HG03108 (cell line): Measurements from ENCODE around the gene ANK2.

Experiments
- ATAC-seq: cut with Tn5 transposase; IDR thresholded peaks from one replicate; pipeline ENCODE4 v1.9.1; 2021; ENCODE audit warnings: moderate library complexity; ENCODE audit not compliant: unreplicated experiment

ANK2 gene

DNA sequence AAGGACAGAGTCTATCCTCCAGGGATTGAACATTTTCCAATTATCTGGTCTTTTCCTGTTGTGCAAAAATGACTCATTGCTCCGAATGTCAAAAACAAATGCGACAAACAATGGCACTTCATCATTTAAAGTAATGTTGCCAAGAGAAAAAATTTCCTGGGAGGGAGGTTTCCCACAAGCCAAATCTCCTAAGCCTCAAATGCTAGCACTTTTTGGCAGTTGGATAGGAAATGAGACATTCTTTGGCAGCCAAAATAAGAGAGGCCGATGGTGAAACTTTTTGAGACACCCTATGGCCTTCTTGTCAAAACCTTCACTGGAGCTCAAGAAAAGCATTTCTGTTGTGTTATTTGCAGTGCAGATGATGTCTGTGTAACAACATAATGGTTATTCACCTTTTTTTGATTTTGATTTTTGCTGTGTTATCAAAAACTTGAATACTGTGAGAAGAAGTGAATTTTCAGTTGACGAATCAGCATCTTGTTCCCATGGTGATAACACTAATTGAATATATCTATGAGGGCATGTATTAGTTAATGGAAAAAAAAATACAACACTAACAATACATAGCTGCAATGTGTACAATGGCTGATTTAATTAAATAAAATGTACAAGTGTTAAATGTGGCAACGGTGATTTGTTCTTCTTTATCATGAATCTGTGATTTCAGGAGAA lies 333.8 kb downstream of the ANK2 start:
- no peak for ATAC-seq

DNA sequence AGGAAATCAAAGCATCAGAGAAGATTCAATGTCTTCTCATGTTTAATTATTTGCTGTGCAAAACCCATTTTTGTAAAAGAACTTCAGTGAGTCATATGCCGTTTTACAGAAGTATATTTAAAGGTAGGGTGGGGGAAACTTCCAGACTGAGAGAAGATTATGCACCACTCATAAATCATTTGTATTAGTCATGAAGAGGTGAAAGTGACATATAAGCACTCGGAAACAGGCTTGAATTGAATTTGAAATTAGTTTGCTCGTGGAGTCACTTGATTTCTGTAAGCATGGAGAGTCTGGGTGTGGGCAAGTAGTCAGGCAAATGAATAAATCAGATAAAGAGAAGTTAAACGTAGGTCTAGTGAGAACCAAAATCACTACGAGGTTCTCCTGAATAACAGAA lies 335.1 kb downstream of the ANK2 start:
- no peak for ATAC-seq

DNA sequence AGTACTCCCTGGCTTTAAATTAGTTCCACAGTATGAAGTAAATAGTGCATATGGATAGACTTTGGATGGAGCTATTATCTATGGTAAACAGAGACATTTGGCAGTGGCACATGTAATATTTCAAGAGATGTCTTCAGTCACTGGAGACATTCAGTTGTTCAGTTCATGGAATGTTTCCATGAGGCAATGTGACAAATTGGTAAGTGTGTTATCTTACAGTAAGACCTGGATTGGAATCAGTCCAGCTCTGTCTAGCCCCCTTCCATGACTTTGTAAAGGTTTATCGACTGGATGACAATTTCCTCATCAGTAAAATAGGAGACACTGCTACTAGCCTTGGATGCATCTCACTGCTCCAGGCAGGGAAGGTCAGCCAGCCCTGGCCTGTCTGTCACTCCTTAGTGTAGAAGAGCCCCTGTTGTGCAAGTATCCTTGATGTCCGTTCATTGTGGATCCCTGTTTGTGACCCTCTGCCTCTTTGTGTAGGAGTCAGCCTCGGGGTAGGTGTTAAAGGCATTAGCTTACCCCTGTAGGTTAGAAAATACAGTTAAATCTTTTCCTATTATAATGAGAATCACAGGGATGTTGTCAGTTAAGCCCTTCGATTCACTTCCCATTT lies 335.9 kb downstream of the ANK2 start:
- ATAC-seq = no peak

DNA sequence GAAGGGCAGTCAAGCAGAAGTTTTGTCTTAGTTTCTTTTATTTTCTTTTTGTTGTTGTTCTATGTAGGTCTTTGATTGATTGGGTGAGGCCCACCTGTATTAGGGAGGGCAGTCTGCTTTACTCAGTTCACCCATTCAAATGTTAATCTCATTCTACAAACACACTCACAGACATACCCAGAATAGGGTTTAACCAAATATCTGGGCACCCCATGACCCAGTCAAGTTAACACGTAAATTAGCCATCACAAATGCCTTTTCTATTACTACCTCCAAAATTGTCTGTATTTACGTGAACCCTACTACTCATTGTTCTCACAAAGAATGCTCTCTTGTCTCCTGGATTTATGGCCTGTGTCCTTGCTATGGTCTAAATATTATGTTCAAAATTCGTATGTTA lies 339.7 kb downstream of the ANK2 start:
- no peak for ATAC-seq

DNA sequence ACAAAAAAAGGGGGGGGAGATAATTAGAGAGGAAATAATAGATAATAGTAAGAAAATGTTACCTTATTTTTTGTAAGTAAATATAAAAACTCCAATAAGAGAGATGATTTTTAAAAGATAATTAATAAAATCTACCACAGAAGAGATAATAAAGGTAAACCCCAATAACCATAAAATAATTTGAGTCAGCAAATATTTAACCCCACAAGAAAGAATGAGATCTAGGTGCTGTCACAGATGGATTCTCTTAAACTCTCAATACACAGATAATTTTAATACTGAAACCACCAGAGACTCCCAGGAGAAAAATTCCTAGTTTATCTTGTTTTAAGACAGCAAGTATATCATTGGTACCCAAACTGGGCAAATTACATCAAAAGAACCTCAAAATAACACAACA lies 341.4 kb downstream of the ANK2 start:
- no peak for ATAC-seq

DNA sequence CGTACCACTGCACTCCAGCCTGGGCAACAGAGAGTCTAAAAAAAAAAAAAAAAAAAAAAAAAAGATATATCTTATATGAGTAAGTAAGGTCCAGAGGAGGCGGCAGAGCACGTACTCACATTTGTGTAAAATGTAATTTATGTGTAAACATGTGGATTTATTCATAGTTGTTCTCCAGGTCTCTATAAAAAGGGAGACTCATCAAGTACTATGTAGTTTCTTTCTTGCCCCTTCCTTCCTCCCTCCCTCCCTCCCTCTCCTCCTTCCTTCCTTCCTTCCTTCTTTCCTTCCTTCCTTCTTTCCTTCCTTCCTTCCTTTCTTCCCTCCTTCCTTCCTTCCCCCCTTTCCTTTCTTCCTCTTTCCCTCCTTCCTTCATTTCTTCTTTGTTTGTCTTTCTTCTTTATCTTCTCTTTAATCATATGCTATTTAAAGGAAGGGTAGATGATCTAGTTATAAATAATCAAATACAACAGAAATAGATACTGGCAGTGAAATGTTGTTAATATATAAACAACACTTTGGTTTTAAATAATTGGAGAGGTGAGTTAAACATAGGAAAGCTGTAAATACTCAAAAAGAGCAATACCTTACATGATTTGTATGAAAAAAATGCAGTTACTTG lies 344.8 kb downstream of the ANK2 start:
- ATAC-seq = no peak

DNA sequence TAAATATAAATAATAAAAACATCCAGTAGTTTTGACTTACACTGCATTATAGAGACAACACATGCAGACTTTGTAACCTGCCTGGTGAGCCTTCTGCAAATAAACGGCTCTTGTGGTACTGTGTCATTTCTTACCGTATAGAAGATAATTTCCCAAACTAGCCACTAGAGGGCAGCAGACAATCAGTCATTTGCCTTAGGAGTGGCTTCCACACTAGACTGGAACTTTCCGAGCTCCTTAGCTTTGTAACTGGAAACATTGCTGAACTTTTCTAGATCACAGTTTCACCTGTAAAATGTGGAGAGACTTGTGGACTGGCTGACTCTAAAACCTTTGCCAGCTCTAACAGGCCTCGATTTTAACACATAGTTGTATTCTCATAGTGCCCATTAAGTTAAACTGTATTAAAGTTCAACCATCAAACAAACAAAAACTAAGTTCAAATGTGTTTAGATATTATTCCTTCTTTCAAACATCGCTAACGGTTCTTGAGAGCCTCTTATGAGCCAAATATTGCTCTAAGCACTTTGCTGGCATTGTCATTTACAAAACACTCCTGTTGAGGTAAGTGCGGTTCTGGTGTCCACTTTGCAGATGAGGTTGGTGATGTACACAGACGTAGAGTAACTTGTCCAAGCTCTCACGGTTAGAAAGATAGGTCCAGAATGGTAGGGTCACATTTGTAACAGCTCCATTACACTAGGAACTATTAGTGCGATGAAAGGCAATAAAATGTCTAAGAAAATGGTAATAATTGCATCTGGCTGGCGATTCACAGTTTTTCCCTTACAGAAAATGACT lies 345.5 kb downstream of the ANK2 start:
- ATAC-seq = peak; percentile 88

DNA sequence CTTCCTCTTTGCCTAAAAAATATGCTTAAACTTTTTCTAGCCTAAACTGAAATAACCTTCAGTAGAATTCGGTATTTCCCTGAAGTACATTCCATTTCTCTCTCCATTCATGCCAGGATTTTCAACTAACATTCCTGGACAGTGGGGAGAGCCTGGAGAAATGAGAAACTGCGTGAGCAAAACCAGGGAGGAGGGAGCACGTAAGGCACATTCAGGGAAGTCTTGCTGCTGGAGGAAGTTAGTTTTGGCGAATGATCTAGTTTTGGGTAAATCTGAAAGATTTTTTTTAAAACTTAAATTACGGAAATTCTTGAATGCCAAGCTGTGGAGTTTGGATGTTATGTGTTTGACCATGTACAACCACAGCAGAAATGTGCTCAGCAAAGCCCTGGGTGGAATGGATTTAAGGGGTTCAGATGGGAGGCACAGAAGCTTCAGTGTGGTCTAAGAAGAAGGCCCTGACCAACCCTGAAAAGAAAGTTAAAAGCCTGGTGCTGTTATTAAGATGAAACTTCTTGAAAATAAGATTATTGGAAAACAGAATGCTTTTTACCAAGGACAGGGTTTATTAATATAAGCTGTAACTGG lies 347.8 kb downstream of the ANK2 start:
- ATAC-seq = no peak

DNA sequence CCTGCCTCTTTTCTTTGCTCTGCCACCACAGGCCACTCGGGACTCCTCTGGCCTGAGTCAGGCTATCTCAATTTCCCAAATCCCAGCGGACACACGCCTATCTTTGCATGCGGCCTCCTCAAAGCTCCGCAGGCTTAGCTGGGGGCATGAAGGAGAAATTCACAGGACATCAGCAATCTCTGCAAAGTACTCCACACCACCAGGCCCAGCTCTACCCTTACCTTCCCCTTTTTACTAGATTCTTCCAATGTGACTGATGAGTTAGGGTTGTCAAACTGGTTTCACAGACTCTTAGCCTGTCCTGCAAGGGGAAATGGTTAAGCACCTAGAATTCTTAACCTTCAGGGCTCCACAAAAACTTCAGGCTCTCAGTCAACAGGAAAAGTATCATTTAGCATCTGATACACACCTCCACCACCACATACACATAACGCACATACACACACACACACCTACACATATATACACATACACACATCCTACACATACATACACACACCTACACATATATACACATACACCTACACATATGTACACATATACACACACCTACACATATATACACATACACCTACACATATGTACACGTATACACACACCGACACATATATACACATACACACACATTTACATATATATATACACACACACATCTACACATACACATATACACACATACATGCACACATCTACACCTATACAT lies 349.1 kb downstream of the ANK2 start:
- ATAC-seq = no peak

DNA sequence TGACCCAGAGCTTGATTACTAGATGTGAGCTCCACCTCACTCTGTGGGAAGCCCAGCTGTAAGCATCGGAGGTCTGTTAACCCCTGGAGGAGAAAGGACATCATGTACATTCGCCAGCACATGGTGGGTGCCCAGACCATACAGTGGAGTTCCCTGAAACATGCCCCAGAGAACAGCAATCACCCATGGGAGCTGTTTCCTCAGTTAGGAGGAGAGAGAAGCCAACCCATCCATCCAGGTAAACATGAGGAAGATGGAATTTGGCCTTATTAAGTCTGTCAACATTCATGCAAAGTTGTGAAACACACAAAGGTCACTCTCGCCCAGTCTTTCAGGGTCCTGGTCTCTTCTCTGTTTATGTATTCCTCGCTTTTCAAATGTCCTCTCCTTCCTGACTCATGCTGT lies 354.7 kb downstream of the ANK2 start:
- no peak for ATAC-seq

DNA sequence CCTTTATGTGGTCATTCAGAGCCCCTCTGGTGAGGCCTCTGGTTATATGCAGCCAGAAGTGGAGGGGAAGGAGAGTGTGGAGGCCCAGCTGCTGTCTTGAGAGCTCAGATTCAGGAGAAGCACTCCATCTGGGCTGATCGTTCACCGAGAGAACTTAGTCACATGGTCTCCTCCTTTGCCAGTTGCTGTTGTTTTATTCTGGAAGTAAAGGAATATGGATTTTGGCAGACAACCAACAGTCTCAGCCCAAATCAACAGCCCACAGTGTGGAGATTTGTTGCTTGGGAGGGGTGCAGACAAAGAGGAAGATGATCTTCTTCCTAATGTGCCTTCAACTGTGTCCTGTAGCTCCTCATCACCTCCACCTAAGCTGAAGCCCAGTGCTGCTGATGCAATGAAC lies 355.4 kb downstream of the ANK2 start:
- no peak for ATAC-seq

DNA sequence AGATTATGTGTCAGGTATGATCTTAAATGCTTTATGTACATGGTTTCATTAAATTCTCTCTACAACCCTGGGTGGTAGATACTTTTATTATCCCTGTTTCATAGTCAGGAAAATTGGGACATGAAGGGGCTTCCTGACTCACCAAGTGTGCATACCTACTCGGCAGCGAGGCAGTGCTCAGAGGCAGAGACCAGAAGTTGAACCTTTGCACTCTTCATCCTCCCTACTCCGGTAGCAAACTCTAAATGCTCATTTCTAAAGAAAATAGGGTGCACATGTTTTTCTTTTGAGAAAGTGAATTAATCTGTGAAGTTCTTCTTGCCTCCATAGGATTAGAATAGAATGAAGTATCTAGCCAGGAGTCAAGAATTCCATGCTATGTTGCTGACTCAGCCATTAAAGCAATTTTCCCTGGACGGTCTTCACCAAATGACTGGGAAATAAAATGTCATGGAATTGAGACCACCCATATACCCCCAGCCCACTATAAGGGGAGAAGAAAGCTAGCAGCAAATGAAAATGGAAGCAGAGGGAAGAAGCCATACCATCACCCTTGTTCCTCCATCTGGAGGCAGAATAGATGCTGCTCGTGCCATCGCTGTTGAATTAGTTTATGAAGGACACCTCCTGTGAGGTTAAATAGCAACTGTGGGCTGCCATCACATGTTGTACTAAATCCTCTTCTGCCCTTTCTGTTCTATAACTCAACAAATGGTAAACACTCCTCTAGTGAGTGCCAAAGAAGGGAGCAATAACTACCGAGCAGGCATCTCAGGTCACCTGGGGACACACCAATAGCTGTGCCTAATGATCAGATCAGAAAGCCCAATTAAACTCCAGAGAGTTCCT lies 356.6 kb downstream of the ANK2 start:
- ATAC-seq = no peak

DNA sequence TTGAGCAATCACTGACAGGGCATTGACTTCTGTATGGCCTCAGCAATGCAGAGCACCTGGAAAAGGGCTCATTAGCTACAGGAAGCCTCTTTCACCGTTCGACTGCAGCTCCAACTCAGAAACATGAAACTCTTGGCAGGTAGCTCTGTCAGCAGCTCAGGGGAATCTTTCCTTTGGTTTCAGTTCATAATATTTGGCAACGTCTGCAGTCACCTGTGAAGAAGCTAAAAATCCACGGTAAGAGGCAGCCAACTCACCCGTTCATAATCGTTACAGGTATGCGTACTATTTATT lies 357.2 kb downstream of the ANK2 start:
- ATAC-seq = no peak

DNA sequence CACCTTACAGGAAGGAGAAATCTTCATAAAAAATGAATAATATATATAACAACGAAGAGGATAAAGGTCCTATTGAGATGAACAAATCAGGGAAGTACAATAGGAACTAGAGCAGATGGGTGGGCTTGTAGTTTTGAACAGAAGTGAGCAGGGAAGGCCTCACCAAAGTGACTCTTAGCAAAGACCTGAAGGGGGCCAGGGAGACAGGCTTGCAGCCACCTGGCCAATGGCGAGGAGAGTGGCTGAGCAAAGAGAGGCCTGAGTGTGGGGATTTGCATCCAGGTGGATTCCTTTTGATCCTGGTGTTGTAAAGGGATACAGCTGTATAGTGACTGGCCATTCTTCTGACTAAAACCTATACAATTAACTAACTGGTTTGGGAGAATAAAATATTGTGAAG lies 358.0 kb downstream of the ANK2 start:
- no peak for ATAC-seq

DNA sequence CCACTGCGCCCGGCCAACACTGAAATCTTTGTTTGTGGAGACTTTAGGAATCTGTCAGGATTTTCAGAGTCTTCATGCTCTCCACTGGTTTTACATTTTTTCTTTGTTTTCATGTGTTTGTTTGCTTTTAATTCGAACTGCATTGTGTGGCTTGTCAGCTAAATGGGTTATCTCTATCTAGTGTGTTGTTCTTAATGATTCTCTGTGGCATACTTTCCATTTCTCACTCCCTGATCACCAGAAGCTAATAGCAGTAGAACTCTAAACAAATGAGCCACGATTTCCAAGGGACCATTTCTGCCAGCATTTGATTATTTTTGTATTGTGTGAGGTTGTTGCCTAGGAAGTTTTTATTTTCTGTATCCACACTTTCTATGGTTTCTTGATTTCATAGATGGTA lies 359.7 kb downstream of the ANK2 start:
- ATAC-seq = no peak

DNA sequence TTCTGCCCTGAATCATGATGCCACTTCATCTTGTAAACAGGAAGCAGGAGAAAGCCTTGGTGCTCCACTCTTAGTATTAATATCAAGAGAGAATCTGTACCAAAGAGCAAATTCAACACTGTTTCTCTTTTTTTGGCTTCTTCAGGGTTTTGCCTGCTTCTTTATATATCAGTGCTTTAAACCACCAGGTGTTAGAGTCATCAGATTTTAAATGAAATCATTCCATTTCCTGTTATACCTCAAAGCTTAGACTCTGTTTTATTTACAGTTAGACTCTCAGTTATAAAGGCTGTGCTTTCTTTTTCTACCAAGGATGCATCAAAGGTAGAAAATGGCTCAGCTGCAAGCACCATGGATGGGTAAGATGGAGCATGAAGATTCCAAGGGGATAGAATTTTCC lies 361.2 kb downstream of the ANK2 start:
- ATAC-seq = no peak

DNA sequence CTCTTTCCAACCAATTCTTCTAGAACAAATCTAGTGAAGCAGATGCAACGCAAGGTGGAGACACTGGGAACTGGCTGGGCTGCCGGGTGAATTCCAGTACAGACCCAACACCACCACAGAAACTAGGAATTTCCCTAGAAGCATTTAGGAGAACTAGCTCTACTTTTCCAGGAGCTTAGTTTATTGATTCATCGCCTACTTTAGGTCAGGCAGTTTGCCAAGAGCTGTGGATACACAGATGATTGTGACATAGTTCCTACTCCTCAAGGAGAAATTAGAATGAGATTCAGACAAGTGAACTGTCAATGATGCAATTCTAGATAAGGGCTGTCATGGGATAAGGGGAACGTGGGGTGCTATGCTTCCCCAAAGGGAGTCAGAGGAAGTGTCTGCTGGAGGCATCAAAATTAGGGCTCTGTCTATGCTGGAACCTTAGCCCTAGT lies 362.1 kb downstream of the ANK2 start:
- no peak for ATAC-seq

DNA sequence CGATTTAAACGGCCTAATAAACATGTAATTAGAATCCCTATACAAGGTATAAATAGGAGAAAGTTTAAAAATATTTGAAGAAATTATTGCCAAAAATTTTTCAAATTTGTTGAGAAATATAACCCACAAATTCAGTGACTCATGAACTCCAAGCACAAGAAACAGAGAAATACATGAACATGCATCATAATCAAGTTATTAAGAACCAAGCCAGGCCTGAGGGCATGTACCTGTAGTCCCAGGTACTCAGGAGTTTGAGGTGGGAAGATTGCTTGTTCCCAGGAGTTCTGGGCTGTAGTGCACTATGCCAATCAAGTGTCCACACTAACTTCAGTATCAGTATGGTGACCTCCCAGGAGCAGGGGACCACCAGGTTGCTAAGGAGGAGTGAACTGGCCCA lies 370.2 kb downstream of the ANK2 start:
- ATAC-seq = no peak

DNA sequence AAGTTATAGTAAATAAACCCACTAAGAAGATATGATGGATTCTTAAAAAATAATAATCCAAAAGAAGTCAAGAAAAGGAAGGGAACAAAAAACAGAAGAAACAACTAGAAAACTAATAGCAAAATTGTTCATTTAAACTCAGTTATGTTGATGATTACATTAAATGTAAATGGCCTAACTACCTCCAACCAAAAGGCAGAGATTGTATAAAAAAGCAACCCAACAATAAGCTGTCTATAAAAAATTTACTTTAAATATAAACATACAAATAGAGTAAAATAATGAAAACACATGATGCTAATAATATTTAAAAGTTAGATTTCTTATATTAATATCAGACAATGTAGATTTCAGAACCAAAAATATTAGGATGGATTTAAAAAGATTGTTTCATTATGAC lies 371.5 kb downstream of the ANK2 start:
- no peak for ATAC-seq

DNA sequence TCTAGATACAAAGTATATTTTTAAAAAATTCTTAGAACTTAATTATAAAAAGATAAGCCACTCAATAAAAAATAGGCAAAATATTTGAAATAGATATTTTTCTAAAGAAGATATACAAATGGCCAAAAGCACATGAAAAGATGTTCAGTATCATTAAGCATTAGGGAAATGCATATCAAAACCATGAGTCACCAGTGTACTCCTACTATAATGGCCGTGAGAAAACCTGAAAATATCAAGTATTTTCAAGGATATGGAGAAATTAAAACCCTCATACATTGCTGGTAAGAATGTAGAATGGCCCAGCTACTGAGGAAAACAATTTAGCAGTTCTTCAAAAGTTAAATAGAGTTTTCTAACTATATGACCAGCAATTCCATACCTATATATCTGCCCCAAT lies 374.2 kb downstream of the ANK2 start:
- no peak for ATAC-seq
